DOHH2 (cell line): ENCODE results near the gene ARSK.

Experiments used
- H3F3A ChIP-seq: fragments of 200-600 bp; sonication (generic), shearing (Covaris generic); 2 replicates; pipeline ENCODE4 v1.6.0; 2016; ENCODE audit warnings: antibody characterized with exemption, mild to moderate bottlenecking; ENCODE audit not compliant: control insufficient read depth, insufficient read depth
- H3K27ac ChIP-seq: fragments of 200-600 bp; sonication (generic); 2 replicates; pipeline ENCODE4 v1.5.1; 2014; ENCODE audit warnings: low read depth, mild to moderate bottlenecking, low read length, moderate library complexity
- H3K27me3 ChIP-seq: fragments of 200-600 bp; sonication (generic); 2 replicates; pipeline ENCODE4 v1.6.1; 2014; ENCODE audit warnings: mild to moderate bottlenecking, low read length, mixed read lengths; ENCODE audit not compliant: control insufficient read depth
- H3K36me3 ChIP-seq: fragments of 200-600 bp; sonication (generic); 2 replicates; pipeline ENCODE4 v1.6.1; 2014; ENCODE audit warnings: mild to moderate bottlenecking, low read length, moderate library complexity, mixed read lengths; ENCODE audit not compliant: control insufficient read depth
- H3K4me1 ChIP-seq: fragments of 200-600 bp; sonication (generic); 2 replicates; pipeline ENCODE4 v1.6.1; 2014; ENCODE audit warnings: mild to moderate bottlenecking, low read length, mixed read lengths; ENCODE audit not compliant: control insufficient read depth
- H3K4me2 ChIP-seq: fragments of 200-600 bp; sonication (generic); 2 replicates; pipeline ENCODE4 v1.6.0; 2014; ENCODE audit warnings: mild to moderate bottlenecking, low read length, moderate library complexity
- H3K4me3 ChIP-seq: fragments of 200-600 bp; sonication (generic); 2 replicates; pipeline ENCODE4 v1.5.1; 2014; ENCODE audit warnings: mild to moderate bottlenecking, low read length, mixed read lengths
- H3K79me2 ChIP-seq: fragments of 200-600 bp; sonication (generic); 2 replicates; pipeline ENCODE4 v1.6.1; 2014; ENCODE audit warnings: mild to moderate bottlenecking, low read length, mixed read lengths; ENCODE audit not compliant: control insufficient read depth
- H3K9me2 ChIP-seq: fragments of 200-600 bp; sonication (generic); replicated peaks from 2 replicates; pipeline ENCODE4 v1.6.1; 2014; ENCODE audit warnings: mild to moderate bottlenecking, low read length, mixed read lengths; ENCODE audit not compliant: control insufficient read depth
- H3K9me3 ChIP-seq: fragments of 200-600 bp; sonication (generic); 2 replicates; pipeline ENCODE4 v1.6.1; 2014; ENCODE audit warnings: antibody characterized with exemption, low read length, mixed read lengths; ENCODE audit not compliant: control insufficient read depth, insufficient read depth
- H4K20me1 ChIP-seq: fragments of 200-600 bp; sonication (generic); 2 replicates; pipeline ENCODE4 v1.6.0; 2014; ENCODE audit warnings: low read depth, mild to moderate bottlenecking, antibody characterized with exemption, low read length, moderate library complexity; ENCODE audit not compliant: control insufficient read depth, insufficient read depth
- CTCF ChIP-seq: fragments of 200-600 bp; sonication (generic); IDR thresholded peaks from one replicate; pipeline ENCODE4 v1.5.1; 2014; ENCODE audit warnings: antibody characterized with exemption, mild to moderate bottlenecking, low read depth, low read length; ENCODE audit not compliant: poor library complexity, severe bottlenecking
- EZH2phosphoT487 ChIP-seq: fragments of 200-600 bp; sonication (generic); IDR thresholded peaks from 2 replicates; pipeline ENCODE4 v1.6.1; 2017; ENCODE audit warnings: borderline replicate concordance, mild to moderate bottlenecking, antibody characterized with exemption, low read length, moderate library complexity, mixed read lengths

Gene ARSK

GRCh38 chr5:95620870-95621838 lies 66.3 kb downstream of the ARSK start:
- peak overlapping the region; percentile 70 for H3K4me2 ChIP-seq
- H3K27ac ChIP-seq: no peak overlapping the region
- H3K4me3 ChIP-seq: peak overlapping the region; percentile 53
- H3K27me3 ChIP-seq: peaks cover 28% of the 10 kb centered on the region
- H3K4me1 ChIP-seq: peaks cover 25% of the 10 kb centered on the region
- no peak for TF ChIP-seq CTCF
- no peak for TF ChIP-seq EZH2phosphoT487
- H4K20me1 ChIP-seq: no peaks in the 10 kb centered on the region
- H3K9me2 ChIP-seq: no peaks in the 10 kb centered on the region
- H3K79me2 ChIP-seq: no peaks in the 10 kb centered on the region
- H3K9me3 ChIP-seq: no peaks in the 10 kb centered on the region
- no peaks in the 10 kb centered on the region for H3F3A ChIP-seq
- no peaks in the 10 kb centered on the region for H3K36me3 ChIP-seq

GRCh38 chr5:95621839-95622629 lies 67.1 kb downstream of the ARSK start:
- Histone ChIP-seq H3K4me1 (peaks cover 25% of the 10 kb centered on the region), H3K4me2 (no peak overlapping the region)

GRCh38 chr5:95623706-95624105 lies 68.8 kb downstream of the ARSK start:
- H3K36me3 ChIP-seq: no peaks in the 10 kb centered on the region
- no peaks in the 10 kb centered on the region for H3K79me2 ChIP-seq
- H3K27me3 ChIP-seq: peaks cover 28% of the 10 kb centered on the region
- no peaks in the 10 kb centered on the region for H3K9me3 ChIP-seq
- H3K4me1 ChIP-seq: peaks cover 25% of the 10 kb centered on the region
- TF ChIP-seq EZH2phosphoT487: no peak
- TF ChIP-seq CTCF: no peak
- no peaks in the 10 kb centered on the region for H3K9me2 ChIP-seq
- no peaks in the 10 kb centered on the region for H3F3A ChIP-seq
- H3K4me3 ChIP-seq: no peak overlapping the region
- H4K20me1 ChIP-seq: no peaks in the 10 kb centered on the region
- H3K4me2 ChIP-seq: no peak overlapping the region
- H3K27ac ChIP-seq: no peak overlapping the region

More at GRCh38 chr5:95621839-95622629, 67.1 kb downstream of the ARSK start:
- no peak for TF ChIP-seq EZH2phosphoT487
- TF ChIP-seq CTCF: no peak
- Histone ChIP-seq H4K20me1 (no peaks in the 10 kb centered on the region), H3F3A (no peaks in the 10 kb centered on the region), H3K27ac (no peak overlapping the region), H3K27me3 (peaks cover 28% of the 10 kb centered on the region), H3K36me3 (no peaks in the 10 kb centered on the region), H3K9me2 (no peaks in the 10 kb centered on the region), H3K79me2 (no peaks in the 10 kb centered on the region), H3K9me3 (no peaks in the 10 kb centered on the region), H3K4me3 (no peak overlapping the region; the same call in 1 of the 2 replicates)
